Rectal smooth muscle tissue (tissue), 1 donor: ENCODE measurements around the gene SNRPB2.

Source experiments
- H3K27ac ChIP-seq: one replicate; pipeline ENCODE4 v1.7.0; 2013; ENCODE audit warnings: low read depth, low read length, inconsistent platforms
- H3K27me3 ChIP-seq: one replicate; pipeline ENCODE4 v1.7.0; 2013; ENCODE audit warnings: low read length; ENCODE audit not compliant: control insufficient read depth, insufficient read depth
- H3K36me3 ChIP-seq: one replicate; pipeline ENCODE4 v1.7.0; 2013; ENCODE audit warnings: low read length; ENCODE audit not compliant: control insufficient read depth, insufficient read depth
- H3K4me1 ChIP-seq: one replicate; pipeline ENCODE4 v1.7.0; 2013; ENCODE audit warnings: low read length; ENCODE audit not compliant: control insufficient read depth, insufficient read depth
- H3K4me3 ChIP-seq: one replicate; pipeline ENCODE4 v1.7.0; 2013; ENCODE audit warnings: low read length
- H3K9ac ChIP-seq: one replicate; pipeline ENCODE4 v1.7.0; 2013; ENCODE audit warnings: low read length

Gene SNRPB2

DNA sequence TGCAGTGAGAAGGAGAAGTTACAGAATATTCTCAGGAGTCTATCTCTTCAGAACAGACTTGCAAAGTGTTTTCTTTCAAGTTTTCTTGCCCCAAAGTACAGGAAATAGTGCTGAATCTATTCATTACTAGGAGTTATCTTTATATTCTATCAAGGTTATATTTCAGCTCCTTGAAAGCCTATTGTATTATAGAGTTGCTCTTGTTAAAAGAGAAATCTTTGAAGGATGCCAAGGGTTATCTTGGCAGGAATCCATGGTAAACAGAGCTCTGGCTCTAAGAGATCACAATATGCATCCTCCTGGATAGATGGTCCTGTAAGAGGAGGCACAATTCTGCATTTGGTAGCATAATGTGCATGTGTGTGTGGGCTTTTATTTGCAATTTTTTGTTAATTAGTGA lies 21.2 kb upstream of the SNRPB2 start:
- Histone ChIP-seq H3K27ac (no peak overlapping the region), H3K27me3 (no peaks in the 10 kb centered on the region), H3K4me3 (no peak overlapping the region), H3K36me3 (no peaks in the 10 kb centered on the region), H3K4me1 (no peaks in the 10 kb centered on the region), H3K9ac (no peak overlapping the region)

DNA sequence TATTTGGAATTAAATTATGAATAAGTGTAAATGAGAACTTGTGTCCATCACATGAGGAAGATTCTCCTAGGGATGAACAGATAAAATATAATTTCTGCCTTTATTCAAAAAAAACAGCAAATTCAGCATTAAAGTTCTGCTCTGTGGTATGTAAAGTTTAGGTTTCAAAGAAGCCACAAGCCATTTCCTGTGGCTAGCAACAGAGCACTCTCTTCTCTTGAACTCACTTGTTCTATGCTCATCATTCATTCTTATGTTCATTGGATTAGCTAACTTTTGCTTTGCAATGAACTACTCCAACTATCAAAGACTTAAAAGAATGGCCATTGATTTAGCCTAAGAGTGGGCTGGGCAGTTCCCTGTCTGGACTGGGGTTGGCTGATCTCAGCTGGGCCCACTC lies 20.8 kb upstream of the SNRPB2 start:
- Histone ChIP-seq H3K4me1 (no peaks in the 10 kb centered on the region), H3K36me3 (no peaks in the 10 kb centered on the region), H3K9ac (no peak overlapping the region), H3K4me3 (no peak overlapping the region), H3K27me3 (no peaks in the 10 kb centered on the region), H3K27ac (no peak overlapping the region)

DNA sequence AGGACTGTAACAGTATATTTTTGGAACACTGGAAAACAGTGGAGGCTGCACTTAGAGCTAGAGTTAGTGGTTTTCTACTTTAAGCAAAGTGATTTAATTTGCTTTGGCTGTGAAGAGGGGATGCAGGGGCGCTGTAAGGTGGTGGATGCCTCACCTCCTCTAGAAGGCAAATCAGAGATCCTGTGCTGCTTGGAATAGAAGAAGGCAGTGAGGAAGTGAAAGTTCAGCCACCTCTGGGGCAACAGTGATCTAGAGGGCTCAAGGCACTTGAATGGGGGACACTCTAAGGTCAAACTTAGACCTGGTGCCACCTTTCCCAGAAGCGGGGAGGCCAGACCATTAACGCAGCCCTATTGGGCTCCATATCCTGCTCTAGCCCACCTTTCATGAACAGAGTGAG lies 19.0 kb upstream of the SNRPB2 start:
- Histone ChIP-seq H3K36me3 (no peaks in the 10 kb centered on the region), H3K9ac (no peak overlapping the region), H3K4me1 (no peaks in the 10 kb centered on the region), H3K27ac (no peak overlapping the region), H3K4me3 (no peak overlapping the region), H3K27me3 (no peaks in the 10 kb centered on the region)

DNA sequence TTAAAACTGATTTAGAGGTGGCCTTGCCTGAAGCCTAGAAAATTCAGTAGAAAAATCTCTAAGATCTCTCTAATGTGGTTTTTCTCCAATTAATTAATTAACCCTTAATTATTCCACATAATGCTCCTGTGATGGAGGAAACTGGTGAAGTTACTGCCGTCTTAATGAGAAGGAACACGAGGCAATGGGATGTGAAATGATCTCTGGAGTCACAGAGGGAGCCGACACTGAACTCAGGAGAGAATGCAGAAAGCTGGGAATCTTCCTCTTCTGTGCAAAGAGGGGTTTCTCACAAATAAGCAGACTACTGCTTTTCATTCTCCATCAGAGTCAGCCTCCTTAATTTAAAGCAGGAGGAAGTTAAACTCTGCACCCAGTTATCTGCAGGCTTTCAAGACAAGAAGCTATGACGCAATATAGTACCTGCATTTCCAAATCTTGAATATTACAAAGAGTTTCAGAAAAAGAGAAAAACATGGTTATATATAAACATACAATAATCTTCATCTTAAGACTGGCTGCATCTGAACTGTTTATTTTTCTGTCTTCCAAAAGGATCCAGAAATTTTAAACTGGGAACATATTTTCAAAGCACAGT lies 18.1 kb upstream of the SNRPB2 start:
- Histone ChIP-seq H3K27ac (no peak overlapping the region), H3K36me3 (no peaks in the 10 kb centered on the region), H3K9ac (no peak overlapping the region), H3K4me3 (no peak overlapping the region), H3K4me1 (no peaks in the 10 kb centered on the region), H3K27me3 (no peaks in the 10 kb centered on the region)

DNA sequence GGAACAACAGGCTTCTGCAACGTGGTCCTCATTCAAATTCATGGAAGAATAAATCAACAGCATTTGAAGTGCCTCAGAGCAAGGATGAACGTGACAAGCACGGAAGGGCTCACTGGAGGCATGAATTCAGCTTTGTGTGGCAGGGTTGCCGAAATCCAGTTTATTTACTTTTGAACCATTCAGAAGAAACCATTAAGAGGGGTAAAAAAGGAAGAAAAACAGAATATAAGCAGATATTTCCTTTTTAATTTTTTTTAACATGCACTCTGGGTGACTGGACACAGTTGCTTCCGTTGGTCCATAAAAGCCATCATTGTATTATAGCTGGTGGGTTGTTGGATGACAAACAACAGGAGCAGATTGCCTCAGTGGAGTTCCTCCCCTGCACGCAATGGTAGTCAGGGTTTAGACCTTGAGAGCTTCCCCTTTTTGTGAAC lies 17.3 kb upstream of the SNRPB2 start:
- no peak overlapping the region for H3K4me3 ChIP-seq
- no peak overlapping the region for H3K27ac ChIP-seq
- no peaks in the 10 kb centered on the region for H3K36me3 ChIP-seq
- no peak overlapping the region for H3K9ac ChIP-seq
- H3K4me1 ChIP-seq: no peaks in the 10 kb centered on the region
- H3K27me3 ChIP-seq: no peaks in the 10 kb centered on the region

DNA sequence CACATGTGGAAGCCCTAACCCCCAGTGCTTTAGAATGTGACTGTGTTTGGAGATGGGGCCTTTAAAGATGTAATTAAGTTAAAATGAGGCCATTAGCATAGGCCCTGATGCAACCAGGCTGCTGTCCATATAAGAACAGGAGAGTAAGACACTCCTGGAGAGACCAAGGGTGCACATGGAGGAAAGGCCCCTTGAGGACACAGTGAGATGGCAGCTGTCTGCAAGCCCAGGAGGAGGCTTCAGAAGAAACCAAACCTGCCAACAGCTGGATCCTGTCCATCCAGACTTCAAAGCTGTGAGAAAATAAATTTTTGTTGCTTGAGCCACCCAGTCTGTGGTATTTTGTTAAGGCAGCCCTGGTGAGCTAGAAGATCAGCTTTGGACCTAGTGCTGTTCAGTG lies 16.8 kb upstream of the SNRPB2 start:
- H3K27me3 ChIP-seq: no peaks in the 10 kb centered on the region
- H3K4me3 ChIP-seq: no peak overlapping the region
- H3K36me3 ChIP-seq: no peaks in the 10 kb centered on the region
- no peaks in the 10 kb centered on the region for H3K4me1 ChIP-seq
- no peak overlapping the region for H3K9ac ChIP-seq
- no peak overlapping the region for H3K27ac ChIP-seq

DNA sequence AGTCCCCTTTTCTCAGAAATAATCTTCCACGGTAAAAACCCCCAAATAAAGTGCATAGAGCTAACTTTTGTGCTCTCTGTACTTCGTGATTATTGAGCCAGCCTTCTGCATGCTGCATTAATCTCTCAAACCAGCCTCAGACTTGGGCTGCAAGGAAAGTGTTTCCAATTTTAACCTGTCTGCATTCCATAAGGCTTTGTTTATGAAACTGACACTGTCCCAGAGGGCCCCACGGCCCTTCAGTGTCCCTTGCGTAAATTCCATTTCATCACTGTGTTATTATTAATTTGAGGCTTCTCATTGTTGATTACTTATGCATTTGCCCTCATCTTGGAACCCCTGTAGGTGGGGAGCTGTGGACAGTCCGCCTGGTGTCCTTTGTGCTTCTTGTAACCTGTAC lies 15.6 kb upstream of the SNRPB2 start:
- no peaks in the 10 kb centered on the region for H3K36me3 ChIP-seq
- no peak overlapping the region for H3K4me3 ChIP-seq
- no peak overlapping the region for H3K27ac ChIP-seq
- no peaks in the 10 kb centered on the region for H3K4me1 ChIP-seq
- H3K27me3 ChIP-seq: no peaks in the 10 kb centered on the region
- no peak overlapping the region for H3K9ac ChIP-seq

DNA sequence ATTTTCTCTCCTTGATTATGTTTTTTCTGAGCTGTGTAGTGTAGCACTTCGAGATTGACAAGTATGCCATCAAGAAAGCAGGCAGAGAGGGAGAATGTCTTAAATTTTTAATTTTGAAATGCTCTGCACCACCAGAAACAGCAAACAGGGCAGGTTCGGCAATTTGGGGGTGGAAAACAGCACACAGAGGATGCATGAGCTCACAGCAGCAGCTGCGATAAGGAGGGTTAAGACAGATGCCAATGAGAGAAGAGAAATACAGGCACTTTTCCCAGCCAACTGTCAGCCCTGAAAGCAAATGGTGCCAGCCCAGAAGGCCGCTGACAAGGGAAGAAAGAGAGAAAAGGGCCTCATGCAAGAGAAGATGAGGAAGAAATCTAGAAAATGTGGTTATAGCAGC lies 15.1 kb upstream of the SNRPB2 start:
- Histone ChIP-seq H3K27me3 (no peaks in the 10 kb centered on the region), H3K36me3 (no peaks in the 10 kb centered on the region), H3K27ac (no peak overlapping the region), H3K9ac (no peak overlapping the region), H3K4me1 (no peaks in the 10 kb centered on the region), H3K4me3 (no peak overlapping the region)

DNA sequence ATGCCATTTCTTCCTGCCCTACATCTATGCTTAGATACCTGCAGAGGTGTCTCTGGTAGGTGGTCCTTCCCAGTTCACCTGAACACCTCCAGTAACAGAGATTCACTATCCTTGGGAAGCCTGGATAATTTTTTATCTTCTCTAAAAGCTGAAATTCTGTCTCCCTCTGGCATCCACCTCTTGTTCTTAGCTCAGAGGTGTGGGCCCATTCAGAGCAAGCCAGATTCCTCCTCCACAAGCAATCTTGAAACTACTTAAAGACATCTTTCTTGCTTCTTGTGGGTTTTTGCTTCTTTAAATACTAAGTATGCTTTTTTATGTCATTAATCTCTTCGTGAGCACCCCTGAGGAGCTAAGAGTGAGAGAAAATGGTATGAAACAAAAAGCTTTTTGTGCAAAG lies 10.4 kb upstream of the SNRPB2 start:
- no peak overlapping the region for H3K4me3 ChIP-seq
- H3K9ac ChIP-seq: no peak overlapping the region
- no peaks in the 10 kb centered on the region for H3K27me3 ChIP-seq
- H3K36me3 ChIP-seq: no peaks in the 10 kb centered on the region
- H3K27ac ChIP-seq: no peak overlapping the region
- no peaks in the 10 kb centered on the region for H3K4me1 ChIP-seq

DNA sequence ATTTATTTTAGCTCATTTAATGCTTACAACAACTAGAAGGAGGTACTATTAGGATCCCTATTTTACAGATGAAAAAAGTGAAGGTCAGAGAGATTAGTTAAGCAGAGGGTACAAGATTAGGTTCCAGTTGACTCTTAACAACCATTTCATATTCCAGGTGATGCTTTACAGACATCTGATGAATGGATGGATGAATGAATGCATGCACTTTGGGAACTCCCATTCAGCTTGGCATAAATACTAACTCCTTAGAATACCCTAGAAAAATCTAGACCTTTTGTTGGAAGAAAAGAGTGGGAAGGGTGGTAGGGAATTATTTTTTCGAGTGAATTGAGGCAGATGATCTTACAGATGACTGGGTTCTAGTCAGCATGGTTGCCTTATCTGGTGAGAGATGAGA lies 746 bp upstream of the SNRPB2 start:
- no peaks in the 10 kb centered on the region for H3K27me3 ChIP-seq
- H3K4me3 ChIP-seq: peak overlapping the region; percentile 99
- peaks cover 8% of the 10 kb centered on the region for H3K36me3 ChIP-seq
- H3K4me1 ChIP-seq: peaks cover 9% of the 10 kb centered on the region
- no peak overlapping the region for H3K9ac ChIP-seq
- H3K27ac ChIP-seq: no peak overlapping the region

DNA sequence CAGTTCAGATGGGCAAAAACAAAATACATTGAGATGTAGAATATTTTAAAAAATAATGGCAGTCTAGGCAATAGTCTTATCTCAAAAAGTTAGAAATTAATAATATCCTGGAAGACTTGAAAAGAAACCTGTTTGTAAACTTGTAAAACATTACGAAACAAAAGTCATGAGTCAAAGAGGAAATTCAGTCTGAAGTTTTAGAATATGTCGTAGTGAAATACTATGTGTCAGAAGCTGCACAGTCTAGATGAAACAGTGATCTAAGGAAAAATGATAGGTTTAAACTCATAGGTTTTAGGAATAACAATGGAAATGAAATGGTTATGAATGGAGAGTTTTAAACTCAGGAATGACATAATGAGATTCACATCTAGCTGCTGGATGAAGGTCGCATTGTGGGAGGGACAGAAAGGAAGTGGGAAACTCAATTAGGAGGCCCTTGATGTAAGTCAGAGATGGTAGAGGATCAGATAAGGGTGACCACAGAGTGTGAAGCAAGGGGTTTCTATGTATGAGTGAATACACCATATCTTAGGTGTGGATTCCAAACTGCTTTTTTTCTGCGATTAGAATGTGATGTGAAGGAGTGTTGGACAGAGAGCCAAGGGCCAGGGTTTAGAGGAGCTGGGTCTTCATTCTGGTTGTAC lies 2.8 kb downstream of the SNRPB2 start:
- Histone ChIP-seq H3K4me1 (peaks cover 9% of the 10 kb centered on the region), H3K27me3 (no peaks in the 10 kb centered on the region), H3K27ac (no peak overlapping the region), H3K36me3 (peaks cover 11% of the 10 kb centered on the region), H3K4me3 (no peak overlapping the region), H3K9ac (no peak overlapping the region)

DNA sequence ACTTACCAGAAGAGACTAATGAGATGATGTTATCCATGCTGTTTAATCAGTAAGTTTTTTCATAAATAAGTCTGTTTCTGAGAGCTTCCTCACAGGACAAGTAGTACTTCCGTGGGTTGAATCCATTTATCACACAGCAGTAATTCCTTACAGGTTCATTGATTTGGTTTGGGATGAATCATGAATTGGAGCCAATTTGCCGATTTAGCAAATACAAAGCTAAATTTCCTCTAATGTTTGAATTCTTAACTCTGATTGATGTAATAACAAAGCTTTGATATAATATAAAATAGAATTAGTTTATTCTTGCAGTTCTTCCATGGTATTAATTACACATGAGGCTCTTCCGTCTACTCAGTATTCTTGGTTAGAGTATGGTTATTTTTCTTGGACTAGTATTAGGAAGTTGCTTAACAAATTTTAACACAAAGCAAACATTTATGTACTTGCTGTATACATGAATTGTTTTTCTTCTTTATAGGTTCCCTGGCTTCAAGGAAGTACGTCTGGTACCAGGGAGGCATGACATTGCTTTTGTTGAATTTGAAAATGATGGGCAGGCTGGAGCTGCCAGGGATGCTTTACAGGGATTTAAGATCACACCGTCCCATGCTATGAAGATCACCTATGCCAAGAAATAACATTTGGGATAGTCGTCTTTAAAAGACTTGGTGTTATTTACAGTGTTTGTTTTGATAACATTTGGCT lies 10.7 kb downstream of the SNRPB2 start:
- H3K27me3 ChIP-seq: no peaks in the 10 kb centered on the region
- H3K27ac ChIP-seq: no peak overlapping the region
- no peak overlapping the region for H3K9ac ChIP-seq
- H3K4me3 ChIP-seq: no peak overlapping the region
- H3K36me3 ChIP-seq: peaks cover 3% of the 10 kb centered on the region
- no peaks in the 10 kb centered on the region for H3K4me1 ChIP-seq
